ENCODE results near the gene KIF2C.
"Not testable (repeated sequence)": the region's sequence is repeated elsewhere in the genome, so short reads cannot be mapped to it uniquely, and the experiment has no call there.

KIF2C gene

DNA sequence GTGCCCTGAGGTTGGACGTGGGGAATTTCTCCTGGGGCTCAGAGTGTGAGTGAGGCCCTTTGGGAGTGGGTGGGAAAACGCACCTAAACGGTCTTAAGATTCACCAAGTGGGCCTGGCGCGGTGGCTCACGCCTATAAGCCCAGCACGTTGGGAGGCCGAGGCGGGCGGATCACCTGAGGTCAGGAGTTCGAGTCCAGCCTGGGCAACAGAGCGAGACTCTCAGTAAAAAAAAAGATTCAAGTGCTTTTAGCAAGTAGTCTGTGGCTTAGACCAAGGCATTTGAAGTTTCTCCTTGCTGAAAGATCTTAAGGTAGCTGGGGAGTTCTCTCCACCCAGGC, 37.1 kb downstream of the KIF2C start:
- peak; percentile 20 for DNase-seq

DNA sequence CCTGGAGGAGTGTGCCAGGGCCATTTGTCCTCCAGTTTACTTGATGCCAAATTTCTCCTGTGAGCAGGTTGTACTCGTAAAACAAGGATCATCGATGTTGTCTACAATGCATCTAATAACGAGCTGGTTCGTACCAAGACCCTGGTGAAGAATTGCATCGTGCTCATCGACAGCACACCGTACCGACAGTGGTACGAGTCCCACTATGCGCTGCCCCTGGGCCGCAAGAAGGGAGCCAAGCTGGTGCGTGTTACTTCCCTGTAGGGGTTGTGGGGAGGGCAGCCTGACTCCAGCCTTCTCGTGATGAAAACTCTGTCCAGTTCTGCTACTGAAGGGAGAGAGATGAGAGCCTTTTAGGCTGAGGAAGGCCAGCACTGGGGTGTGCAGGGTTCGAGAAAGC, 37.9 kb downstream of the KIF2C start:
- no peak for DNase-seq

DNA sequence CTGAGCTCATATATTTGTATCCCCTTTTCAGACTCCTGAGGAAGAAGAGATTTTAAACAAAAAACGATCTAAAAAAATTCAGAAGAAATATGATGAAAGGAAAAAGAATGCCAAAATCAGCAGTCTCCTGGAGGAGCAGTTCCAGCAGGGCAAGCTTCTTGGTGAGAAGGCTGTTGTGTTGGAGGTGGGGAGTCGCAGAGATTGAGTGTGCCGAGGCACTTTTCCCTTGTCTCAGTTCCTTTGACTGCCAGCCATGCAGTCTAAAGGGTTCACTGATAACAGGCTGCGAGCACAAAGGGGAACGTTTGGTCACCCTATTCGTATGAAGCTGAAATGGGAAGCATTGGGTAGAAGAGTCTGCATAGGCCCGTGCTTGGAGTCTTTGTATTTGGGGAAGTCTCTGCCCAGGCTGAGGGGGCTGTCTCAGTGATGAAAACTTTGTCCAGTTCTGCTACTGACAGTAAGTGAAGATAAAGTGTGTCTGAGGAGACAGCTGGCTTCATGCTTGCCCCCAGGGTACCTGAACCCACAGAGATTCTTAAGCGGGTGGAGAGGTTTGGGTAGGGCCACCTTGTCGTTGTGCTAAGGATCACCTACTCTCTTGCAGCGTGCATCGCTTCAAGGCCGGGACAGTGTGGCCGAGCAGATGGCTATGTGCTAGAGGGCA, 38.5 kb downstream of the KIF2C start:
- no peak for DNase-seq

DNA sequence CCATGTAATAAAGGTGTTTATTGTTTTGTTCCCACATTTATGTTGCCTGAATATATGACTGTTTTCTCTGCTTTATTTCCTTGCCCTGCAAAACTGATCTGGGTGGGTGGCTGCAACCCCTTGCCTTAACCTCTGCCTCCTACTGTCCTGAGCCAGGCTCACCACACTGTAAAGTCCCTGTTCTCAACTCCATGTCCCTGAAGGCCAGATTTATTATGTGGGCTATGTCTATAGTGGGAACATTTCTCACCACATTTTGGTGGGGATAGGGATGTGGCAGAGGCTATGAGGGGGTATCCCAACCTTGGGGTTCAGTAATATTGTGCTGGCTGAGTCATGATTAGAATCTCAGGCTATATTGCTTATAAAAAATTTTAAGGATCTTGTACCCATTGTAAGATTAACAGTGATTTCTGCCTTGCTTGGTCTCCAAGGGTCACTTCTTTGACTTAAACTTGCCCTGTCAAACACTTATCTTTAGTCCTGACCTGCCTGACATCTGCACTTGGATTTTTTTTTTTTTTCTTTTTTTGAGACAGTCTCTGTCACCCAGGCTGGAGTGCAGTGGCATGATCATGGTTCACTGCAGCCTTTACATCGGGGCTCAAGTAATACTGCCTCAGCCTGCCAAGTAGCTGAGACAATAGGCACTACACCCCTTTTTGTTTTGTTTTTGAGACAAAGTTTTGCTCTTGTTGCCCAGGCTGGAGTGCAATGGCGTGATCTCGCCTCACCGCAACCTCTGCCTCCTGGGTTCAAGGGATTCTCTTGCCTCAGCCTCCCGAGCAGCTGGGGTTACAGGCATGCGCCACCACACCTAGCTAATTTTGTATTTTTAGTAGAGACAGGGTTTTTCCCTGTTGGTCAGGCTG, 39.3 kb downstream of the KIF2C start:
- DNase-seq: no peak

DNA sequence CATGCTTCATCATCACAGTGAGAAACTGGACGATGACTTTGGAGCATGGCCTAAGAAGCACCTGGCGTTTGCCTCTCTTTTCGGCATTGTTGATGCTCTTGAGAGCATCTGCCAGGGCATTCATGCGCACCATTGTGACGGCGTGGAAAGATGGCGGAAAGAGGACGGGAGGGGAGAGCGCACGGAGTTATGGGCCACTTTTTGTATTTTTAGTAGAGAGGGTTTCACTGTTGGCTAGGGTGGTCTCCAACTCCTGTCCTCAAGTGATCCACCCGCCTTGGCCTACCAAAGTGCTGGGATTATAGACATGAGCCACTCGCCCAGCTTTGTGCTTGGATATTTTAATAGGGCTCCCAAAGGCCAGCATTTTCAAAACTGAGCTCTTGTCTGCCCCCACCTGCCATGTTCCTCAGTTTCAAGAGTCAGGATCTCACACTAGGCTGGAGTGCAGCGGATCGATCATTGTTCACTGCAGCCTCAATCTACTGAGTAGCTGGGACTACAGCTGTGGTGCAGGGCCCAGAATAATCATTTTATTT, 41.0 kb downstream of the KIF2C start:
- no peak for DNase-seq

DNA sequence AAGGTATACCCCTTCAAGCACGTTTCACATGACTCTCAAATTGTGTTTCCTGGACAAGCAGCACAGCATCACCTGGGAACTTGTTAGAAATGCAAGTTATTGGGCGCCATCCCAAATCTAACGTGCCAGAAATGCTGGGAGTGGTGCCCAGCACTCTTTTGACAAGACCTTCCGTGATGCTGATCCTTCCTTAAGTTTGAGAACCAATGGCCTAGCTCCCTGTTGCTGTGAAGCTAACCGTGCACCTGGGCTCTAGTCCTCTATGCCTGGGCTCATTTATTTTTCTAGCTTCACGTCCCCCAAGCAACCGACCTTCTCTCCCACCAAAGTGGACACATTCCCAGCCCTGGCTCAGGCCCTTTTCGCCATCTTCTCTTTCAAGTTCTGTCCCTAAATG, 44.1 kb downstream of the KIF2C start:
- DNase-seq: no peak

DNA sequence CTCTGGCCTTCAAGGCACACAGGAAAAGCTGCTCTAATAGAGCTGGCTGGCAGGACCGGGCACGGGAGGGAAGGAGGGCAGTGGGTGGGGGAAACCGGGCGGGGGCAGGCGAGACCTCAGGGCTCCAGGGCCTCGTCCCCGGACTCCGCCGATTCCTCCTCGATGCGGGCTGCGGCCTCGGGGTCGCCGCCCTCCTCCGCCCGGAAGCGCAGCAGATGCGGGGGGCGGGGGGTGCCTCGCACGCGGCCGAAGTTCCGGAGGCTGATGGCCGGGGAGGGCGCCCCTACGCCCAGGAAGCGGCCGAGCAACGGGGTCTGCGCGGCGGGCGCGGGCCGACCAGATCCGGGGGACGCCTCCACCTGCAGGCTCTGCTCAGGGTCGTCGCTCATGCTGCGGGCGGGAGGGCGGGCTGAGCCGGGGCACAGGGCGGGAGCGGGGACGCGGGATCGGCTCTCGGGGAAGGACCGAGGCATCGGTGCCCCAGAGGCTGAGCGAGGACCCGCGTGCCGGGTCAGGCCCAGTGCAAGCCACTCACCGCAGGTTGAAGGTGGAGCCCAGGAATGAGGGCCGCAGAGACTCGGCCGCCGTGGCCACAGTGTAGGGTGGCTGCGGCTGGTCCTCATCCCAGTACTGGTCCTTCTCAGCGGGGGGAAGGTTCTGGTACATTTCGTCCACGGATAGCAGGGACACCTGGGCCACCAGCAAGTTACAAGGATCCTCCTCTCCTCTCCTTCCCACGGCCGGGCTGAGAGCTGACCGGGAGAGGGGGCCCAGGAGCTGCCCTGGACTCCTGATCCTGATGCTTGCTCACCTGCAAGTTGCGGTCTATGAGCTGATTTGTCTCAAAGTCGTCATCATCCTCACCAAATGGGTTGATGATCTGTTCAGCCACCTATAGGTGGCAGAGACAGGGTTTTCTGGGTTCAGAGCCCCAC, 44.7 kb downstream of the KIF2C start:
- DNase-seq: peak; percentile 43

DNA sequence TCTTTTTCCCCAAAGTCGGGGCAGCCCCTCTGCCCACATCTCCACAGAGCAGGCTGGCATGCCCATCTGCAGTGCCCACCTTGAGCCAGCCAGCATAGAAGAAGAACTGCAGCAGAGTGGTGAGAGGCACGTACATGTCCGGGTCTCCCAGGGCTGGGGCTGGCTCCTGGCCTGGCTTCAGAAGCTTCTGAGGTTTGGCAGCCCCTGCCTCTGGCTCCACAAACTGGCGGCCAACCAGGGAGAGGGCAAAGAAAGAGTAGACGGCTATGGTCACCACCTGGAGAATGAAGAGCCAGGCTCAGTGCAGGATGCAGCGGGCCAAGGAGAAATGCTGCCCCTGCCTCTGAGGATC, 45.4 kb downstream of the KIF2C start:
- no peak for DNase-seq

DNA sequence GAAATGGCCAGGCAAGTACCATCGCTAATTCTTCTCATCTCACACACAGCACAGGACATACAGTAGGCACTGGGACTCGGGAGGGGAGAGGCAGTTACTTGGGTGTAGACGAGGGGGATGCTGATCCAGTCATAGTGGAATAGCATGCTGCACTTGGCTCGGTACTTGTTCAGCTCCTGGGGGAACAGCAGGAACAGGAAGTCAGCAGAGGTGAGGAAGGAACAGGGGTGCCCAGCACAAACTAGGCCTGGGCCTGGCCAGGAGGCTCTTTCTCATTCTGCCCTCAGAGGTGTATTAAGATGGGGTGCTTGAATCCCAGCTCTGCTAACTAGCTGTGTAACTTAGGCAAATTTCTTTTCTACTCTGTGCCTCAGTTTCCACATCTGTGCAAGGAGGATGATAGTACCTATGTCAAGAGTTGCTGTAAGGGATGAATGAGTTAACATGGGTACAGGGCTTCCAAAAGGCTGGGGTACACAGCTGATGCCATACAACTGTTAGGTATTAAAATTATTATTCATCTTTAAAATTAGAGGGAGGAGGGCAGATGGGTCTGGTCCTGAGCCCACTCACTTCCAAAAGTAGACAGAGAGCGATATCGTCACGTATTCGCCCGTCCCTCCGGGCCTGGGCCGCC, 46.0 kb downstream of the KIF2C start:
- no peak for DNase-seq

DNA sequence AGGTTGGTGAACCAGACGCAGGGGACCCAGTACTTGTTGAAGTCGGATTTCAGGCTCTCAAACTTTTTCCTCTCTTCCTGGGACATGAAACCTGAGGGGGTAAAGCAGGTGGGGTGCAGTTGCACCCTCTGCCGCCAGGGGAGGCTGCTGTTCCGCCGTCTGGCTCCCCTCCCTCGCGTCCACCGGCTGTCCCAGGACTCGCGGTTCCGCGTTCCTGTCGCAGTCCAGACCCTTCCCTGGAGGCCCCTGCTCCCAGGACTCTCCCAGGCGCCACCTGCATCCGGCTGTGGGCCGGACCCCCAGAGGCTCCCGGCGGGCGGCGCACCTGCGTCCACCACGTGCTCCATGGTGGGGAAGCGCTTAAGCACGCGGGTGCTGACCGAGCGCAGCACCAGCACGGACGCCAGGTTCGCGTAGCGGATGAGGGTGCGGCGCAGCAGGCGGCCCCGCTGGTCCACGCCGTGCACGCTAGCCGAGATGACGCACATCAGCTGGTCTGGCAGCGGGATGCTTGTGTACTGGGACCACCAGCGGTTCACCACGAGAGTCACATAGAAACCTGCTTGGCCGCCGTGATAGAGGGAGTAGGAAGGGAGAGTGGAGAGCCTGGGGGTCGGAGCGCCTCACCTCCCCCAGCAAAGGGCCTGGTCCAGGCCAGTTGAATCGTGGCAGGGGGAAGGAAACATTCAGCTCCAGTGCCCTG, 46.7 kb downstream of the KIF2C start:
- peak; percentile 81 for DNase-seq

DNA sequence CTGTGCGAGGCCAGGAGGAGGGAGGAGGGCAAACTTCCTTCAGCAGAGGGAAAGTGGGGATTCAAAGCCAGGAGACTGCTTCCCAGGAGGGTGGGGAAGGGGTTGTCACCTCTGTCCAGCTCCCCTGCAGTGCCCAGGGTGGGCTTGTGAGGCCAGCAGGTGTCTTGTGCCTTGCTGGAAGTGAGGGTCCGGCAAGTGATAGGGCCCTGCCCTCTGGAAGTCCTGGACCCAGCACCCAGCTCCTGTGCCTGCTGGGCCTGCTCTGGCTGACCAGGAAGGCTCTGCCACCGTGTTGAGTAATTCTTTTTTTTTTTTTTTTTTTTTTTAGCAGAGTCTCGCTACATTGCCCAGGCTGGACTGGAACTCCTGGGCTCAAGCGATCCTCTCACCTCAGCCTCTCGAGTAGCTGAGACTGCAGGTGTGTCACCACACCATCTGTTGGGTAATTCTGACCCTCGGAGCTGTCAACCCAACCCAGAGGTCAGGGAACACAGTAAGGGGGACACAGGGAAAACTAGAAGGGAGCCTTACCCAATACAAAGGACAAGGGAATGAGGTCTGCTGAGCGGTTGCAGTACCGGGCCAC, 47.3 kb downstream of the KIF2C start:
- no peak for DNase-seq

DNA sequence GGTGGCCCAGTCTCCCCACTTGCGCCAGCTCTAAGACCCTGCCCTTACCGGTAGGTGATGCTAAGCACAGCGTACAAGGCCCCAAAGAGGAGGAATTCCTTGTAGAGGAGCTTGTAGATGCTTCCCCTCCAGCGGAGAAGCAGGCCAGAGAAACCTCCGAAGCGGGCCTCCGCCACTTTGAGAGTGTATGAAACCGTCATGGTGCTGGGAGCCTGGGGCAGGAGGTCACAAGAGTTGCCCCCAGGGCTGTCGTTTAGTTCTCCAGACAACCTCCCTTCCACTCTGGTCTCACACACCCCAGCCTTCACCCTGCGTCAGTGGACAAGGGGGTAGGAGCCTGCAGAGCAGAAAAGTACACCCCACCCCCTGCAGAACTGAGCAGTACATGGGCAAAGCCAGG, 47.9 kb downstream of the KIF2C start:
- no peak for DNase-seq

DNA sequence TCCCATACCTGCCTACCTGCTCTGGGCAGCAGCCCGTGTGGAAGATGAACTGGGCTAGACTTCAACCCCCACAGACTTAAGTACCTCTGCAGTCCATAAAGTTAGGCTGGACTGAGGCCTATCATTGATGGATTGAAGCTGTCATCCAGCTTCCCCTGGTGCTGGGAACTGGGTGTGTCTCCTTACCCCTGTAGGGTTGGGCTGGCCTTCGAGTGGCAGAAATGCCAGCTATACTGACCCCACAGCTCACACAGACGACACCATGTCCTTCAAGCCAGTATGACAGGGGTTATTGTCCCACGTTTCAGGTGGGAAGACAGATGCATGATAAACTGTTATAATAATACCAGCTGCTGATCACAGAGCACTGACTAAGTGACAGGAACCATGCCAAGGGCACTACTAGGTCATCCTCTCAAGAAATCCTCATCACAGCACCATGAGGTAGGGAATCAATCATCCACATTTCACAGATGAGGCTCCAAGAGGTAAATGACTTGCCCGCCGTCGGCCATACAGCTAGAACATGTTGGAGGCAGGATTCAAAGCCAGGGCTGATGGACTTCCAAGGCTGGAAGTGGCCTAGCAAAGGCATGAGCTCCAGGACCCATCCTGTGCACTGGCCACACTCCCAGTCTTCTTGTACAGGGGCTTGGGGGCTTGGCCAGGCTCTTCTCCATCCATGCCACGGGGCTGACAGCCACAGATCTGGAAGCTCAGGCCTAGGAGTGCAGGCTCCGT, 48.7 kb downstream of the KIF2C start, which contains the start of gene BEST4:
BEST4 (minus strand) TSS at position 51 of the 741 bp plus-strand sequence. CDS start 465 bp downstream, outside the sequence.
- DNase-seq: no peak

DNA sequence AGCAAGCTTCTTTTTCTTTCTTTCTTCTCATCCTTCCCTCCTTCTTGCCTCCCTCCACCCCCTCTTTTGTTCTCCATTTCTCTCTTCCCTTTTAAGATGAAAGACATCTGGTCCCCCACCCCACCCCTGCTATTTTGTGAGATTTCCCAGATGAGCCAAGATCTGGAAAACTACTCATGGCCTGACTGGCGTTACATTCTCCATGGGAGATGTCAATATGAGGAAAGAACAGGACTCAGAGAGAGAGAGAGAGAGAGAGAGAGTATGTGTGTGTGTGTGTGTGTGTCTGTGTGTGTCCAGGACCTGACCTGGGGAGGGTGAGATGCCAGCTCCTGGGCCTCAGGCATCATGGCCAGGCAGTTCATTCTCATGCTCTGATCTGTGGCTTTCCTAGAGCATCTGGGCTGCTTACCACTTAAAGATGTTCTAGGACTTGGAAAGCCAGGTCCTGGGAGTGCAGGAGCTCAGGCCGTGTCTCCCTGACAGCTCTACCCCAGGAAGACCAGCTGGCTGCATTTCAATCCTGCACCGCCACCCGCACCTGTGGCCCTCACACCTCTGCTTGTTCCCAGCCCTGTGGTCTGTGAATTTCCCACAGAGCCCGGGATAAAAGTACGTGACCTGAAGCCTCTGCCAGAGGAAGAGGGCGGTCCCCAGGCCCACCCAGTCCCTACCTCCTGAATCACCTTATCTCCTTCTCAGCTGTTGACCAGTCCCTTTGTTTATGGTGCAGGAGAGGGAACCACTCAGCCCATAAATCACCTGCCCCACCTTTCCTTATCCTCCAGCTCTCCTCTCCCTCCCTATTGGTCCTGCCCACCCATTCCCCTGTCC, 51.5 kb downstream of the KIF2C start:
- DNase-seq: no peak

DNA sequence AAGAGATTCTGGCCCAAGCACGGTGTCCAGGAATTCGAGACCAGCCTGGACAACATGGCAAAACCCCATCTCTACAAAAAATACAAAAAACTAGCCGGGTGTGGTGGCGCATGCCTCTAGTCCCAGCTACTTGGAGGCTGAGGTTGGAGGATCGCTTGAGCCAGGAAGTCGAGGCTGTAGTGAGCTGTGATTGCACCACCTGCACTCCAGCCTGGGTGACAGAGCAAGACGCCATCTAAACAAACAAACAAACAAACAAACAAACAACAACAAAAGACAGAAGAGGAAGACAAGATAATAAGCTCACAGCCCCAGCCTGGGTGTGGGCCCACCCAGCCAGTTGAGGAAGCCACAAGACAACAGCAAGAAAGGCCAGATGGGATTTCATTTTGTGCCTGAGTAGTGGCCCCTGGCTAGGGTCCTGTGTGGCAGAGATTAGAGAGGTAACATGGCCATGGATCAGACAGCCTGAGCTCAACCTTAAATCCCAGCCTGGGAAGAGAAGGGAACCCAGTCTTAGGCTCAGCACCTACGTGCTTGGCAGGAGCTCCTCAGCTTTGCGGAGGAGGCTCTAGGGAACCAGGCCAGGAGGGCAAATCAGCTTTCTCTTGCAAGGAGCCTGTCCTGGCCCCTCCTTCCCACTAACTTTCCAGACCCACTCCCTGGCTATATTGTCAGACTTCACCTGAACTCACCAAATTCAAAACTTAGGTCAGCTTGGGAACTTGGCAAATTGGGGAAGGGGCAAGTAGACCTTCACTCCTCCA, 53.3 kb downstream of the KIF2C start:
- no peak for DNase-seq

DNA sequence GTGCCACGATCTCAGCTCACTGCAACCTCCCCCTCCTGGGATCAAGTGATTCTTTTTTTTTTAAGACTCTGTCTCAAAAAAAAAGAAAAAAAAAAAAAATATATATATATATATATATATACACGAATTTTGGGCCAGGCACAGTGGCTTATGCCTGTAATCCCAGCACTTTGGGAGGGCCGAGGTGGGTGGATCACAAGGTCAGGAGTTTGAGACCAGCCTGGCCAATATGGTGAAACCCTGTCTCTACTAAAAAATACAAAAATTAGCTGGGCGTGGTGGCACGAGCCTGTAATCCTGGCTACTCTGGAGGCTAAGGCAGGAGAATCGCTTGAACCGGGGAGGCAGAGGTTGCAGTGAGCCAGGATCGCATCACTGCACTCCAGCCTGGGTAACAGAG, 58.2 kb downstream of the KIF2C start:
- DNase-seq: not testable (repeated sequence)

DNA sequence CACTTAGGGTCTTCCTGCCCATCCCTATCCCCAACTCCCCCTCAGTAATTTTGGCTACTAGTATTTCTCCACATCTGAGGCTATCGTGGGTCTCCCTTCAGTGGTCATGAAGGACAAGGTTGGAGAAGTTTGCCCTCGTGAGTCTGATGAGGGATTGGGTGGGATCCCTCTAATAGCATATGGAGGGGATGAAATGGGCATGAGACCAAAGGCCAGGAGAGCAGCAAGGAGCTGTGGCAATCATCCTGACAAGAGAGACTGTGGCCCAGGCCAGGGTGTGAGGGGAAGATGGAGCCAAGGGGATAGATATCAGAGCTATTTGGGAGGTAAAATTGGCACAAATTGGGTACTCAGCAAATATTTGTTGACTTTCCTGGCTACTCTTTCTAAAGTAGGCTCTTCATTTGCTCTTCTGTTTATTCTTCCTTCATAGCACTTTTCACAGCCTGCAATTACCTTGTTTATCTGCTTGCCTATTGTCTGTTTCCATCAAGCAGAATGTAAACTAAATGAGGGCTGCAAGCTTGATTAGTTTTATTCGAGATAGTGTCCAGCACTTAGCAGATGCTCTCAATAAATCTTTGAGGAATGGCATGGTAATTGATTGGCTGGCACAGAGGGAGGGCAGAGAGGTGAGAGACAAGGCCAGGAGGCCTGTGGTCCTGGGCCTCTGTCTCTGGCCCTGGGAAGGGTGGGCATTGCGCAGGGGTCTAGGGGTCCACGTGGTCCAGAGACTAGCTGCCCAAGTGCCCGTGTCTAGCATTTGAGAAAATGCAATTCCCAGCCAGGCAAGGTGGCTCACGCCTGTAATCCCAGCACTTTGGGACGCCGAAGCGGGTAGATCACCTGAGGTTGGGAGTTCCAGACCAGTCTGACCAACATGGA, 59.1 kb downstream of the KIF2C start:
- DNase-seq: no peak

All from activated CD4-positive, alpha-beta T cell treated with anti-CD3 and anti-CD28 coated beads, Interleukin-2, Interleukin-6, amounts not matched to agents 100 ng/mL and 50 ng/mL, durations not matched to agents 16 hours and 8 hours (primary cell).